Esophagus squamous epithelium (tissue), 5 donors: Measurements from ENCODE around the gene EYS. TPM values are rescaled to one million over a fixed set of nuclear protein-coding genes. Genes with fewer than 3 reads are reported as not detected.

Source experiments
- DNase-seq: peaks from one replicate; lab custom pipeline; 2025; lab: John Stamatoyannopoulos, UW
- H3K27ac ChIP-seq, 4 donors: fragments of 200-600 bp; sonication (generic); one replicate each; pipeline ENCODE4 v1.5.1; 2016 to 2019; ENCODE audit warnings: mild to moderate bottlenecking in 1 of 4
- H3K27me3 ChIP-seq, 4 donors: fragments of 200-600 bp; sonication (generic); 1 replicate in 3 of 4; 2 replicates in 1 of 4; pipeline versions ENCODE4 v1.5.1 to v1.6.0; 2017 to 2021; ENCODE audit warnings: antibody characterized with exemption in 1 of 4
- H3K36me3 ChIP-seq, 3 donors: fragments of 200-600 bp; sonication (generic); one replicate each; pipeline ENCODE4 v1.5.1; 2016 to 2019
- H3K4me1 ChIP-seq, 3 donors: fragments of 200-600 bp; sonication (generic); one replicate each; pipeline ENCODE4 v1.5.1; 2017 to 2019
- H3K4me3 ChIP-seq, 4 donors: fragments of 200-600 bp; sonication (generic); 1 replicate in 3 of 4; 2 replicates in 1 of 4; pipeline ENCODE4 v1.5.1; 2016 to 2019; ENCODE audit warnings: mild to moderate bottlenecking in 2 of 4, moderate library complexity in 1 of 4
- H3K9me3 ChIP-seq, 3 donors: fragments of 200-600 bp; sonication (generic); one replicate each; pipeline ENCODE4 v1.5.1; 2016 to 2019
- CTCF ChIP-seq, 6 experiments: fragments of 450-650 bp in 4 of 6; fragments of 200-600 bp in 2 of 6; sonication (generic) in 2 of 6; IDR thresholded peaks; one replicate each; pipeline ENCODE4 v1.5.1; 2016 to 2019; ENCODE audit warnings: antibody characterized with exemption in 6 of 6, mild to moderate bottlenecking in 4 of 6, moderate library complexity in 4 of 6
- POLR2A ChIP-seq, 4 donors: fragments of 450-650 bp; IDR thresholded peaks; one replicate each; pipeline ENCODE4 v1.6.1; 2017; ENCODE audit warnings: antibody characterized with exemption in 4 of 4, mild to moderate bottlenecking in 4 of 4, moderate library complexity in 3 of 4
- WGBS, 2 donors: methylation state at CpG; one replicate each; pipeline ENCODE4 v1.1.5; 2018; 5-methylcytosine and 5-hydroxymethylcytosine counted together
- intact Hi-C: fragments of 100-400 bp; cut with DNase I; formaldehyde crosslinking; loops from one replicate; pipeline ENCODE4 v1.15.0; 2022
- total RNA-seq, 4 donors: library from RNA; depleted of rRNA; stranded (reverse); fragments of >200 nt; gene quantifications; one replicate each; pipeline ENCODE4 v1.1.0, GENCODE V29; 2016
- donor health status: DM: yes; HTN: yes; CAD: no.

Gene EYS
- total RNA-seq, 4 donors from 2014 or later = 0.87 TPM; not detected in 3

GRCh38 chr6:65450451-65450850 is 256.6 kb downstream of the EYS start:
- intact Hi-C loops = no loop called here
- no peak for TF ChIP-seq POLR2A (IDR thresholded peaks at IDR 0.05)
- no peak for TF ChIP-seq CTCF (IDR thresholded peaks at IDR 0.05)
- 63 to 79% methylated on average over 1 of the region's 1 CpG for WGBS, 2 donors
- no peak for DNase-seq
- Histone ChIP-seq H3K4me1 (no peaks in the 10 kb centered on the region), H3K9me3 (no peaks in the 10 kb centered on the region), H3K4me3 (no peak overlapping the region), H3K27me3 (no peaks in the 10 kb centered on the region), H3K27ac (no peak overlapping the region), H3K36me3 (no peaks in the 10 kb centered on the region)

GRCh38 chr6:65449926-65450325 is 257.1 kb downstream of the EYS start:
- no peak for DNase-seq
- H3K36me3 ChIP-seq = no peaks in the 10 kb centered on the region
- intact Hi-C loops = no loop called here
- no peak for TF ChIP-seq CTCF (IDR thresholded peaks at IDR 0.05)
- TF ChIP-seq POLR2A (IDR thresholded peaks at IDR 0.05) = no peak
- H3K4me3 ChIP-seq = no peak overlapping the region
- no peaks in the 10 kb centered on the region for H3K9me3 ChIP-seq
- no peaks in the 10 kb centered on the region for H3K27me3 ChIP-seq
- no peak overlapping the region for H3K27ac ChIP-seq
- H3K4me1 ChIP-seq = no peaks in the 10 kb centered on the region
- 17 to 39% methylated on average over 1 of the region's 1 CpG for WGBS, 2 donors

- H3K27ac ChIP-seq = no peak overlapping the region
- TF ChIP-seq CTCF (IDR thresholded peaks at IDR 0.05) = no peak
- 48 to 67% methylated on average over 1 of the region's 1 CpG for WGBS, 2 donors
- intact Hi-C loops = no loop called here
- H3K27me3 ChIP-seq = no peaks in the 10 kb centered on the region
- no peaks in the 10 kb centered on the region for H3K4me1 ChIP-seq
- no peaks in the 10 kb centered on the region for H3K36me3 ChIP-seq
- H3K9me3 ChIP-seq = no peaks in the 10 kb centered on the region
- DNase-seq = no peak
- H3K4me3 ChIP-seq = no peak overlapping the region
Observed at GRCh38 chr6:65448866-65449265, 258.2 kb downstream of the EYS start.

GRCh38 chr6:65436281-65436680 is 270.7 kb downstream of the EYS start:
- DNase-seq = no peak
- no peak for TF ChIP-seq POLR2A (IDR thresholded peaks at IDR 0.05)
- TF ChIP-seq CTCF (IDR thresholded peaks at IDR 0.05) = no peak
- Histone ChIP-seq H3K27ac (no peak overlapping the region), H3K27me3 (no peaks in the 10 kb centered on the region), H3K4me1 (no peaks in the 10 kb centered on the region), H3K9me3 (no peaks in the 10 kb centered on the region), H3K36me3 (no peaks in the 10 kb centered on the region), H3K4me3 (no peak overlapping the region)
- intact Hi-C loops = no loop called here
- WGBS, 2 donors = 33 to 50% methylated on average over 1 of the region's 1 CpG

- Histone ChIP-seq H3K27ac (no peak overlapping the region), H3K4me3 (no peak overlapping the region), H3K27me3 (no peaks in the 10 kb centered on the region), H3K4me1 (no peaks in the 10 kb centered on the region), H3K9me3 (no peaks in the 10 kb centered on the region), H3K36me3 (no peaks in the 10 kb centered on the region)
- TF ChIP-seq POLR2A (IDR thresholded peaks at IDR 0.05) (no peak), CTCF (IDR thresholded peaks at IDR 0.05) (no peak)
- intact Hi-C loops = no loop called here
- WGBS, 2 donors = 41 to 63% methylated on average over 3 of the region's 3 CpGs
- DNase-seq = no peak
Observed at GRCh38 chr6:65416621-65417020, 290.4 kb downstream of the EYS start.
